ENCODE measurements around the gene UBA3.

Gene UBA3

GRCh38 chr3:69080233-69080920 is at the start of gene UBA3:
Gene UBA3 (minus strand): TSS chr3:69080365. CDS start chr3:69080353, 12 bp downstream.
- peak; percentile 92 for DNase-seq

GRCh38 chr3:69129531-69129930 is 49.4 kb upstream of the UBA3 start:
- DNase-seq = no peak

- no peak for DNase-seq
Measured at GRCh38 chr3:69128509-69128908, 48.3 kb upstream of the UBA3 start.

GRCh38 chr3:69126999-69127398 is 46.8 kb upstream of the UBA3 start:
- DNase-seq = no peak

- DNase-seq = no peak
Measured at GRCh38 chr3:69126216-69126615, 46.1 kb upstream of the UBA3 start.

- no peak for DNase-seq
Measured at GRCh38 chr3:69122403-69122802, 42.2 kb upstream of the UBA3 start, which contains the start of gene LMOD3. Gene LMOD3 (minus strand): TSS chr3:69122595. CDS start chr3:69122386, 209 bp downstream.

GRCh38 chr3:69121950-69122349 is 41.8 kb upstream of the UBA3 start:
- no peak for DNase-seq

- no peak for DNase-seq
Measured at GRCh38 chr3:69121513-69121912, 41.3 kb upstream of the UBA3 start.

- DNase-seq = peak; percentile 85
Measured at GRCh38 chr3:69120879-69121464, 40.8 kb upstream of the UBA3 start.

- no peak for DNase-seq
Measured at GRCh38 chr3:69119681-69120080, 39.5 kb upstream of the UBA3 start.

GRCh38 chr3:69119138-69119537 is 39.0 kb upstream of the UBA3 start:
- no peak for DNase-seq

GRCh38 chr3:69118555-69118954 is 38.4 kb upstream of the UBA3 start:
- no peak for DNase-seq

GRCh38 chr3:69116897-69117296 is 36.7 kb upstream of the UBA3 start:
- DNase-seq = no peak

- DNase-seq = no peak
Measured at GRCh38 chr3:69116162-69116561, 36.0 kb upstream of the UBA3 start.

- no peak for DNase-seq
Measured at GRCh38 chr3:69115731-69116130, 35.6 kb upstream of the UBA3 start.

GRCh38 chr3:69113536-69113935 is 33.4 kb upstream of the UBA3 start:
- no peak for DNase-seq

GRCh38 chr3:69110941-69111546 is 30.9 kb upstream of the UBA3 start:
- no peak for DNase-seq

GRCh38 chr3:69108811-69109210 is 28.6 kb upstream of the UBA3 start:
- DNase-seq = no peak

- no peak for DNase-seq
Measured at GRCh38 chr3:69107841-69108240, 27.7 kb upstream of the UBA3 start.

- no peak for DNase-seq
Measured at GRCh38 chr3:69105320-69105719, 25.2 kb upstream of the UBA3 start.

- no peak for DNase-seq
Measured at GRCh38 chr3:69104586-69104985, 24.4 kb upstream of the UBA3 start.

- no peak for DNase-seq
Measured at GRCh38 chr3:69103123-69103522, 23.0 kb upstream of the UBA3 start.

- DNase-seq = no peak
Measured at GRCh38 chr3:69102384-69102783, 22.2 kb upstream of the UBA3 start.

GRCh38 chr3:69099576-69099975 is 19.4 kb upstream of the UBA3 start:
- no peak for DNase-seq

Measured in activated T-cell treated with anti-CD3 and anti-CD28 coated beads for 4 hours (primary cell).